H1 (cell line): ENCODE results near the gene MTF1. TPM values are rescaled to one million over a fixed set of nuclear protein-coding genes. Genes with fewer than 3 reads are reported as not detected.

Source experiments
- CTCF ChIA-PET: fragments of 300-600 bp; sonication (Branson Sonifier 250); formaldehyde crosslinking; loops from one replicate; lab custom pipeline; 2021; ENCODE audit not compliant: partially characterized antibody; lab: Charles Lee
- POLR2A ChIA-PET: fragments of 300-600 bp; sonication (Branson Sonifier 250); formaldehyde crosslinking; loops from one replicate; lab custom pipeline; 2021; ENCODE audit warnings: inconsistent platforms; ENCODE audit not compliant: partially characterized antibody; lab: Charles Lee
- DNase-seq, 2 experiments: peaks; one replicate each; pipeline versions ENCODE4 v3.0.0 to v3.0.0-alpha.2; 2010 to 2022; ENCODE audit warnings: low spot score in 2 of 2, low read depth in 1 of 2, mixed read lengths in 1 of 2
- FAIRE-seq: peaks from 2 replicates; lab custom pipeline; 2011; peaks lifted over from hg19 to GRCh38; lab: Jason Lieb, UNC
- H2AFZ ChIP-seq: 2 replicates; pipeline ENCODE4 v1.8.1; 2012; ENCODE audit warnings: low read length, inconsistent platforms
- H2AK5ac ChIP-seq: 2 replicates; pipeline ENCODE4 v1.6.1; 2013; ENCODE audit warnings: low read depth, low read length
- H2BK120ac ChIP-seq: replicated peaks from 2 replicates; pipeline ENCODE3; 2013; ENCODE audit warnings: low read depth, low read length, inconsistent platforms
- H2BK12ac ChIP-seq: 2 replicates; pipeline ENCODE4 v1.6.1; 2013; ENCODE audit warnings: low read depth, low read length
- H2BK15ac ChIP-seq: 2 replicates; pipeline ENCODE4 v1.6.1; 2013; ENCODE audit warnings: low read length
- H2BK20ac ChIP-seq: 2 replicates; pipeline ENCODE4 v1.6.1; 2013; ENCODE audit warnings: low read length
- H2BK5ac ChIP-seq: 2 replicates; pipeline ENCODE4 v1.6.1; 2013; ENCODE audit warnings: low read depth, low read length
- H3K14ac ChIP-seq: 2 replicates; pipeline ENCODE4 v1.6.1; 2013; ENCODE audit warnings: inconsistent platforms; ENCODE audit not compliant: insufficient read length
- H3K18ac ChIP-seq: 2 replicates; pipeline ENCODE4 v1.6.1; 2013; ENCODE audit warnings: low read length; ENCODE audit errors: extremely low read depth
- H3K23ac ChIP-seq: 2 replicates; pipeline ENCODE4 v1.6.1; 2013; ENCODE audit warnings: inconsistent platforms; ENCODE audit not compliant: insufficient read length
- H3K23me2 ChIP-seq: 2 replicates; pipeline ENCODE4 v1.6.1; 2013; ENCODE audit warnings: low read depth, low read length
- H3K27ac ChIP-seq: 2 replicates; pipeline ENCODE4 v1.6.1; 2011; ENCODE audit warnings: low read depth, low read length, inconsistent platforms
- H3K27me3 ChIP-seq, 4 experiments: replicated peaks in 1 of 4; 1 replicate in 1 of 4; 2 replicates in 3 of 4; pipeline versions ENCODE4 v1.6.1 to v1.8.1; 2011 to 2013; ENCODE audit warnings: low read length in 3 of 4, mild to moderate bottlenecking in 3 of 4, inconsistent platforms in 2 of 4, mixed read lengths in 2 of 4, moderate library complexity in 1 of 4; ENCODE audit not compliant: control insufficient read depth in 3 of 4, insufficient read depth in 3 of 4; ENCODE audit errors: extremely low read depth in 1 of 4
- H3K36me3 ChIP-seq, 4 experiments: 2 replicates each; pipeline versions ENCODE4 v1.6.1 to v1.8.1; 2011 to 2013; ENCODE audit warnings: mild to moderate bottlenecking in 4 of 4, low read length in 3 of 4, moderate library complexity in 2 of 4, control low read depth in 1 of 4, inconsistent platforms in 1 of 4; ENCODE audit not compliant: insufficient read depth in 4 of 4, control insufficient read depth in 2 of 4
- H3K4ac ChIP-seq: replicated peaks from 2 replicates; pipeline ENCODE3; 2013; ENCODE audit warnings: low read length, low read depth, mixed read lengths, inconsistent platforms; ENCODE audit not compliant: insufficient read length
- H3K4me1 ChIP-seq, 4 experiments: replicated peaks in 1 of 4; 1 replicate in 1 of 4; 2 replicates in 3 of 4; pipeline versions ENCODE4 v1.6.1 to v1.8.1; 2011 to 2013; ENCODE audit warnings: low read length in 3 of 4, inconsistent platforms in 2 of 4, mixed read lengths in 1 of 4; ENCODE audit not compliant: insufficient read depth in 4 of 4, control insufficient read depth in 3 of 4
- H3K4me2 ChIP-seq, 2 experiments: 2 replicates each; pipeline versions ENCODE4 v1.6.1 to v1.8.1; 2011 to 2013; ENCODE audit warnings: low read depth in 2 of 2, low read length in 2 of 2, control low read depth in 1 of 2, inconsistent platforms in 1 of 2, mild to moderate bottlenecking in 1 of 2; ENCODE audit not compliant: insufficient read depth in 1 of 2
- H3K4me3 ChIP-seq, 4 experiments: fragments of 200-600, 300-600 bp in 1 of 4; sonication (generic), shearing (Covaris generic), sonication (Bioruptor Twin) in 1 of 4; 2 replicates each; pipeline versions ENCODE4 v1.5.1 to v1.8.1; 2011 to 2016; ENCODE audit warnings: low read length in 4 of 4, low read depth in 3 of 4, control low read depth in 2 of 4, inconsistent platforms in 2 of 4, mild to moderate bottlenecking in 2 of 4, mixed read lengths in 1 of 4, moderate library complexity in 1 of 4; ENCODE audit not compliant: insufficient read depth in 2 of 4; ENCODE audit errors: extremely low read depth in 1 of 4
- H3K56ac ChIP-seq: replicated peaks from 2 replicates; pipeline ENCODE3; 2013; ENCODE audit warnings: low read depth, mild to moderate bottlenecking, mixed read lengths, low read length, inconsistent platforms; ENCODE audit not compliant: insufficient read length
- H3K79me1 ChIP-seq: 2 replicates; pipeline ENCODE4 v1.6.1; 2013; ENCODE audit warnings: low read depth, low read length, control low read depth
- H3K79me2 ChIP-seq, 2 experiments: 2 replicates each; pipeline versions ENCODE4 v1.6.1 to v1.8.1; 2012 to 2013; ENCODE audit warnings: low read length in 2 of 2, mild to moderate bottlenecking in 2 of 2, inconsistent platforms in 1 of 2; ENCODE audit not compliant: insufficient read depth in 2 of 2, control insufficient read depth in 1 of 2
- H3K9ac ChIP-seq, 4 experiments: replicated peaks in 1 of 4; 1 replicate in 1 of 4; 2 replicates in 3 of 4; pipeline versions ENCODE4 v1.6.1 to v1.8.1; 2011 to 2013; ENCODE audit warnings: low read depth in 3 of 4, low read length in 3 of 4, control low read depth in 2 of 4, mild to moderate bottlenecking in 2 of 4, moderate library complexity in 2 of 4, inconsistent platforms in 1 of 4; ENCODE audit errors: extremely low read depth in 1 of 4
- H3K9me3 ChIP-seq, 2 experiments: 2 replicates each; pipeline versions ENCODE4 v1.6.1 to v1.8.1; 2012 to 2013; ENCODE audit warnings: mild to moderate bottlenecking in 2 of 2, moderate library complexity in 2 of 2, control low read depth in 1 of 2, inconsistent platforms in 1 of 2, low read depth in 1 of 2, low read length in 1 of 2, mixed read lengths in 1 of 2; ENCODE audit not compliant: insufficient read depth in 2 of 2
- H4K20me1 ChIP-seq, 2 experiments: replicated peaks in 1 of 2; 2 replicates each; pipeline versions ENCODE3 to v1.8.1; 2011 to 2013; ENCODE audit warnings: inconsistent platforms in 2 of 2, low read length in 2 of 2, mild to moderate bottlenecking in 1 of 2; ENCODE audit not compliant: insufficient read depth in 2 of 2, control insufficient read depth in 1 of 2
- H4K5ac ChIP-seq: 2 replicates; pipeline ENCODE4 v1.6.1; 2013; ENCODE audit warnings: low read length, low read depth, mixed read lengths, inconsistent platforms; ENCODE audit not compliant: insufficient read length
- H4K8ac ChIP-seq: 2 replicates; pipeline ENCODE4 v1.8.0; 2013; ENCODE audit warnings: mild to moderate bottlenecking, moderate library complexity, low read length, inconsistent platforms; ENCODE audit not compliant: insufficient read depth; ENCODE audit errors: extremely low read depth
- H4K91ac ChIP-seq: replicated peaks from 2 replicates; pipeline ENCODE3; 2013; ENCODE audit warnings: low read length, mixed read lengths, inconsistent platforms; ENCODE audit not compliant: insufficient read length
- BACH1 ChIP-seq: IDR thresholded peaks from 2 replicates; pipeline ENCODE4 v1.6.1; 2012; ENCODE audit warnings: low read length, improper control_type of control experiment
- CBX5 ChIP-seq: fragments of 300-800, 300-1000 bp; sonication (generic); IDR thresholded peaks from 2 replicates; pipeline ENCODE4 v1.7.1; 2016; ENCODE audit warnings: antibody characterized with exemption, low read length, low read depth
- JUND ChIP-seq: IDR thresholded peaks from 2 replicates; pipeline ENCODE4 v1.6.1; 2011; ENCODE audit warnings: mild to moderate bottlenecking, improper control_type of control experiment, low read length
- KDM4A ChIP-seq: IDR thresholded peaks from one replicate; pipeline ENCODE4 v1.7.1; 2012; ENCODE audit warnings: low read depth, mild to moderate bottlenecking, moderate library complexity, low read length, inconsistent platforms; ENCODE audit not compliant: severe bottlenecking
- KDM5A ChIP-seq: fragments of 200-600 bp; IDR thresholded peaks from 2 replicates; pipeline ENCODE4 v1.7.1; 2012; ENCODE audit warnings: mild to moderate bottlenecking, low read length, inconsistent platforms, mixed read lengths
- POLR2A ChIP-seq, 2 experiments: IDR thresholded peaks; 1 replicate in 1 of 2; 2 replicates in 1 of 2; pipeline ENCODE4 v1.6.1; 2011; ENCODE audit warnings: low read depth in 2 of 2, low read length in 2 of 2, mild to moderate bottlenecking in 2 of 2; ENCODE audit errors: control extremely low read depth in 1 of 2
- RFX5 ChIP-seq: IDR thresholded peaks from 2 replicates; pipeline ENCODE4 v1.6.1; 2011; ENCODE audit warnings: low read depth, low read length, improper control_type of control experiment, borderline replicate concordance
- SP4 ChIP-seq: IDR thresholded peaks from 2 replicates; pipeline ENCODE4 v1.6.1; 2012; ENCODE audit warnings: low read length, inconsistent platforms
- YY1 ChIP-seq: IDR thresholded peaks from 2 replicates; pipeline ENCODE4 v1.6.1; 2011; ENCODE audit warnings: low read depth, mild to moderate bottlenecking, low read length
- WGBS, 2 experiments: shearing (Covaris generic) in 1 of 2; methylation state at CpG; one replicate each; pipeline versions ENCODE4 v1.1.6 to v1.1.7; 2013 to 2015; ENCODE audit warnings: low lambda C conversion rate in 2 of 2, mixed read lengths in 2 of 2, inconsistent platforms in 1 of 2, low coverage in 1 of 2, missing lambda C conversion rate in 1 of 2; ENCODE audit not compliant: insufficient replicate concordance in 2 of 2, insufficient coverage in 1 of 2, insufficient read length in 1 of 2; ENCODE audit errors: extremely low coverage in 1 of 2, missing lambda C conversion rate in 1 of 2; 5-methylcytosine and 5-hydroxymethylcytosine counted together
- polyA plus RNA-seq, 7 experiments: library from polyadenylated mRNA; depleted of rRNA in 3 of 7; stranded (reverse) in 5 of 7; unstranded in 2 of 7; fragments of >200 nt in 5 of 7; fragments of 200-250 nt in 2 of 7; gene quantifications; 1 replicate in 5 of 7; 2 replicates in 1 of 7; 4 replicates in 1 of 7; pipeline versions ENCODE4 v1.2.1 to v1.2.3, GENCODE V29; 2011 to 2013; ENCODE audit warnings: missing spikeins in 2 of 7, mixed read lengths in 2 of 7
- total RNA-seq: library from RNA; stranded (reverse); fragmentation: NEBNext Ultra II Directional; extraction: Animal tissue kit (Norgen Biotek cat#: 25700); gene quantifications from 2 replicates; pipeline ENCODE4 v1.2.1, GENCODE V29; 2021
- TF ChIP-seq, protein P1 (sequence below): IDR thresholded peaks from 2 replicates; pipeline ENCODE4 v1.6.1; 2011; ENCODE audit warnings: low read length, improper control_type of control experiment
- TF ChIP-seq, protein P2 (sequence below): IDR thresholded peaks from 2 replicates; pipeline ENCODE4 v1.6.1; 2012; ENCODE audit warnings: low read length, inconsistent platforms
- TF ChIP-seq, protein P3 (sequence below): IDR thresholded peaks from 2 replicates; pipeline ENCODE4 v1.6.1; 2012; ENCODE audit warnings: inconsistent platforms

MTF1 gene
- total and polyA plus RNA-seq, 2 of the 8 experiments (the other 6 are each of a cell fraction or from before 2014, with no cell fraction given) = 4.0 to 15.5 TPM

DNA sequence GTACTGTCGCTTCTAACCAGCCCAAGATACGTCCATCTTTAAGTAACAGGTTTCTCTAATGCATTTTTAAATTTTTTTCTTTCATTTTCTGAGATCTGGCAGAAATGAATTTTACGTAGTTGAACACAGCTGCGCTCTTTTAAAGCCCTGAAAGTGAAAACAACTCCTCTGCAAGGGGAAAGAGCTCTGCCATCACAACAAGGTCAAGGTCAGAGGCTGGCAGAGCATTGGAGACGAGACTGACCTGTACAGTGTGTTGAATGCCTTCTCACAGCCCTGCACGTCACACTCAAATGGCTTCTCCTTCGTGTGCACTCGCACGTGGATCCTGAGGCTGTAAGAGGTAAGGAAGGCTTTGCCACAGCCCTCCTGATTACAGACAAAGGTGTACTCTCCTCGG lies 19.7 kb downstream of the MTF1 start:
- Histone ChIP-seq H3K27ac (no peak overlapping the region), H2BK12ac (no peak overlapping the region), H3K4me2 (no peak overlapping the region), H2BK20ac (no peak overlapping the region), H2AFZ (no peak overlapping the region), H3K9me3 (no peaks in the 10 kb centered on the region), H4K91ac (no peak overlapping the region), H3K4me3 (no peak overlapping the region), H3K4ac (no peak overlapping the region), H2BK120ac (no peak overlapping the region), H3K14ac (no peak overlapping the region), H4K20me1 (peaks cover 4 to 8% of the 10 kb centered on the region in 2 experiments), H3K79me2 (no peaks in the 10 kb centered on the region; a peak in 2 of 4 replicates), H2BK5ac (no peak overlapping the region), H3K79me1 (no peaks in the 10 kb centered on the region), H3K18ac (no peak overlapping the region), H4K8ac (no peak overlapping the region; the same call in 1 of the 2 replicates), H3K27me3 (no peaks in the 10 kb centered on the region), H3K23ac (no peak overlapping the region), H3K56ac (no peak overlapping the region), H3K4me1 (no peaks in the 10 kb centered on the region), H2AK5ac (no peak overlapping the region), H3K9ac (no peak overlapping the region), H3K36me3 (peaks cover 5 to 34% (median 20%) of the 10 kb centered on the region in 4 experiments; a peak in 7 of 8 replicates), H3K23me2 (no peaks in the 10 kb centered on the region), H4K5ac (no peak overlapping the region), H2BK15ac (no peak overlapping the region)
- DNase-seq (no peak), FAIRE-seq (no peak)
- 92% methylated on average over 10 of the region's 10 CpGs; no CpG with 5 or more reads in 1 of the 2 experiments for WGBS, 2 experiments
- POLR2A ChIA-PET = interaction anchor here (1.6 kb wide), 1 partner anchor 9 kb away, joined by 3 read pairs; no protein-coding TSS in a partner anchor
- CTCF ChIA-PET = interaction anchor here (0.6 to 1.4 kb wide), 4 partner anchors 20 to 193 kb away, joined by 3 to 5 read pairs (median 4); partner anchors contain the start of gene MTF1
- TF ChIP-seq, protein P1, sequence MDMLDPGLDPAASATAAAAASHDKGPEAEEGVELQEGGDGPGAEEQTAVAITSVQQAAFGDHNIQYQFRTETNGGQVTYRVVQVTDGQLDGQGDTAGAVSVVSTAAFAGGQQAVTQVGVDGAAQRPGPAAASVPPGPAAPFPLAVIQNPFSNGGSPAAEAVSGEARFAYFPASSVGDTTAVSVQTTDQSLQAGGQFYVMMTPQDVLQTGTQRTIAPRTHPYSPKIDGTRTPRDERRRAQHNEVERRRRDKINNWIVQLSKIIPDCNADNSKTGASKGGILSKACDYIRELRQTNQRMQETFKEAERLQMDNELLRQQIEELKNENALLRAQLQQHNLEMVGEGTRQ = no peak
- no peak for TF ChIP-seq BACH1
- no peak for TF ChIP-seq CBX5
- TF ChIP-seq SP4 = no peak
- no peak for TF ChIP-seq KDM4A
- TF ChIP-seq, protein P2, sequence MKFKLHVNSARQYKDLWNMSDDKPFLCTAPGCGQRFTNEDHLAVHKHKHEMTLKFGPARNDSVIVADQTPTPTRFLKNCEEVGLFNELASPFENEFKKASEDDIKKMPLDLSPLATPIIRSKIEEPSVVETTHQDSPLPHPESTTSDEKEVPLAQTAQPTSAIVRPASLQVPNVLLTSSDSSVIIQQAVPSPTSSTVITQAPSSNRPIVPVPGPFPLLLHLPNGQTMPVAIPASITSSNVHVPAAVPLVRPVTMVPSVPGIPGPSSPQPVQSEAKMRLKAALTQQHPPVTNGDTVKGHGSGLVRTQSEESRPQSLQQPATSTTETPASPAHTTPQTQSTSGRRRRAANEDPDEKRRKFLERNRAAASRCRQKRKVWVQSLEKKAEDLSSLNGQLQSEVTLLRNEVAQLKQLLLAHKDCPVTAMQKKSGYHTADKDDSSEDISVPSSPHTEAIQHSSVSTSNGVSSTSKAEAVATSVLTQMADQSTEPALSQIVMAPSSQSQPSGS = no peak
- TF ChIP-seq, protein P3, sequence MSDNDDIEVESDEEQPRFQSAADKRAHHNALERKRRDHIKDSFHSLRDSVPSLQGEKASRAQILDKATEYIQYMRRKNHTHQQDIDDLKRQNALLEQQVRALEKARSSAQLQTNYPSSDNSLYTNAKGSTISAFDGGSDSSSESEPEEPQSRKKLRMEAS = no peak
- TF ChIP-seq KDM5A = no peak
- TF ChIP-seq POLR2A (IDR thresholded peaks at IDR 0.05; ENCODE audit: control extremely low read depth in 1 of 2, low read depth in 2 of 2, low read length in 2 of 2) = no peak
- TF ChIP-seq JUND = no peak
- TF ChIP-seq RFX5 = no peak
- TF ChIP-seq YY1 = no peak
